T-helper 1 cell treated with Interleukin-12 subunit alpha and Interleukin-12 subunit beta and Interleukin-4 antibody, amounts not matched to agents 30 ng/mL and 1 ng/mL, for 36 hours (primary cell): ENCODE results near the gene SACS. TPM values are rescaled to one million over a fixed set of nuclear protein-coding genes. Genes with fewer than 3 reads are reported as not detected.

Source experiments
- intact Hi-C: fragments of 100-400 bp; cut with micrococcal nuclease; formaldehyde crosslinking; loops from one replicate; pipeline ENCODE4 v1.15.1; 2024
- total RNA-seq: library from RNA; stranded (reverse); gene quantifications from 2 replicates; pipeline ENCODE4 v1.2.3, GENCODE V29; 2022

SACS gene
- total RNA-seq, 1 donor from 2014 or later, result 19.8 TPM

GRCh38 chr13:23372264-23372906 lies 61.1 kb downstream of the SACS start:
- intact Hi-C loops, result loop anchor here (10.0 kb wide), 1 partner anchor 1698 kb away; the partner anchor contains the start of gene FGF9

DNA sequence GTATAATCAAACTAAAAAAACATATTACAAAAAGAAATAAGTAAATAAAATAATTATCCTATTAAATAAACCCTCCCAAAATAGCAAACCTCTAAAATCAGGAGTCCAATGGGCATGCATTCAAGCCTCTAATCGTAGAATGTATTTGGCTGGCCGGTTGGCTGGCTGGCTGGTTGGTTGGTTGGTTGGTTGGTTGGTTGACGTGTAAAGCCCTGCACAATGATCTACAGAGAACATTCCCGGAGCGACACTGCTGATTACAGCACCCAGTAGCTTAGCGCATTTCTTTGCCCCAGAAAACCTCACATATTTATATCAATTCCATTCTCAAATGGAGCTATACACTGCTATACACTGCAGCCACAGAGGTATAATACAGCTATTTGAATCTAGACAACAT lies 65.6 kb downstream of the SACS start:
- intact Hi-C loops, result no loop called here

DNA sequence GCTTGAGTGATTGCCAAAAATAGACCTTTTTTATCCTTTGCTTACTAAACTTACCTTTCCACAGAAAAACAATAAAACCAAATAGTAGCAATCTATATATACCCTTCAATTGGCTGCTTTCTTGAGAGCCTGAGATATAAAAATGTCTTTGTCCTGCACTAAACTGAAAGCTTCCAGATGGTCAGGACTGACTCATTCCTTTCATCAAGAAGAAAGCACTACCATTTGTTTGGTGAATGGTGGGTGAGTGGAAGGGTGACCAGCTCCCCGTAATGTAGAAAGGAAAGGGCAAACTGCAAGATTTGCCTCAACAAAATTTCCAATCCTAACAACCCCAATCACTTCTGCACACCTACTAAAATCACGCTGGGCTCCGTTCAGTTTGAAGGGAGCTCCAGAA lies 67.8 kb downstream of the SACS start:
- intact Hi-C loops, result no loop called here

- intact Hi-C loops, result no loop called here
These were observed 73.6 kb downstream of the SACS start for GRCh38 chr13:23359882-23360281.

DNA sequence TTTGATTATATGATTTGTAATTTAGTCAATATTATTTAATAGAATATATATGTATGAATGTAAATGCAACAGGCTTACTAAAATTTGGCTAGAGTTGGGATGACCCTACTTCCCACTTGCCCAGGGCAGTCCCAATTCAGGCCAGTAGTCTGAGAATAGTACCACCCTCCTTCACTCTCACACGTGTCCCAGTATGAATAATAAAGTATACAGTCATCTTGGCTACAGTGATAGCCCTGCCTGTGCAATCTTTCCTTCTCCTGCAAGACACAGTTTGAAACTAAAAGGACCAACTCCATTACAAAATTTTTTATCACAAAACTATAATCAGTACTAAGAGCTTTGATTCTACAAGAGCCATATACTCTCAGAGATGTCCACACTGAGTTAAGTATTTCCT lies 76.2 kb downstream of the SACS start:
- intact Hi-C loops, result no loop called here

DNA sequence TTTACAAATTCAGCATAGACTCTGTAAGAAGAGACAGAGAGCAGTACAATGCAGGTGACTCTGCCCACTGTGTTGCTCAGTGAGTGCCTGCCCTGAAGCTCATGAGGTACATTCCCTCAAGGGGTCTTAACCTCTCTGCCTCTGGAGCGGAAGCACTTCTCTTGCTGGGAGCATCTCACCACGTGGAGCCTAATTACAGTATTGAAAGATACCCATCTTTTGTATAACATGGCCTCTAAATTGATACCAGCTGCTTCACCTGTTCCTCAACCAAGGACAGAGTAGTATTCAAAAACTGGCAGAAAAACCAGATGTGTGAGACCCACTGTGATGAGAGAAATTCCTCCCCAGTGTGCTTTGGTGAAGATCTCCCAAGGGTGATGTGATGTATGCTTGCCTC lies 77.1 kb downstream of the SACS start:
- intact Hi-C loops, result no loop called here

DNA sequence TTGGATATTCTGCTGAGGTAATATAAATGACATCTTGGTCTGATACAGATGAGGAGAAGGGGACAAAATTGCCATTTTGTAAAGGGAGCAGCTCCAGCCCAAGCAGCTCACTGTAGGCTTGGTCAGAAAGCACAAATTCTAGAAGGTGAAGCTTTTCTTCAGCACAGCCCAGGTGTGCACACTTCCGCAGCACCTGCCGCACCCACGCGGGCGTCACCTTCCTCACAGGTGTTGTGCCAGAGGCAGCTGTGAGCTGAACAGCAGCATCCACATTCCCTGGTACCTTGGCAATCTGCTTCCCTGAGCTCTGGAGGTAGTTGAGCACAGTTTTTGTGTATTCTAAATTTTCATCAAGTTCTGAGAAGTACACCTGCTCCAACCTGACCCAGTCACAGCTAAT lies 79.0 kb downstream of the SACS start:
- intact Hi-C loops, result no loop called here

GRCh38 chr13:23352161-23352560 lies 81.3 kb downstream of the SACS start:
- intact Hi-C loops, result no loop called here

DNA sequence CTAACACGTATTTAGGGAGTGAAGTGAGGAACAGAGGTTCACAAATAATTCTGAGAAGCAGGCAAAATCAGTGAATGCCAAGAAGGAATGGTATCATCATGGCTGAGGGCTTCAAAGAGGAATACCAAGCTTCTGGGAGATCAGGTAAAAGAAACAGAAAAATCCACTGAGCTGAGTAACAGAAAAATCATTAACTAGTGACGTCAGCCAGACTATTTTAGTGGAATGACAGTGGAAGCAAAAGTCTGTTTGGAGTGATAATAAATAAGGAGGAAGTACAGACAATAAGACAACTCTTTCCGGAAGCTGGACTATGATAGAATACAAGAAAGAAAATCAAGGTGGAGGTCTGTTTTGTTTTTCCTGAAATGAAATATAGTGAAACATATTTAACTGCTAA lies 83.5 kb downstream of the SACS start:
- intact Hi-C loops, result no loop called here

- intact Hi-C loops, result no loop called here
These were observed 84.2 kb downstream of the SACS start for GRCh38 chr13:23349161-23349897.

GRCh38 chr13:23348262-23349127 lies 85.0 kb downstream of the SACS start:
- intact Hi-C loops, result no loop called here

GRCh38 chr13:23347601-23348000 lies 85.9 kb downstream of the SACS start:
- intact Hi-C loops, result no loop called here

DNA sequence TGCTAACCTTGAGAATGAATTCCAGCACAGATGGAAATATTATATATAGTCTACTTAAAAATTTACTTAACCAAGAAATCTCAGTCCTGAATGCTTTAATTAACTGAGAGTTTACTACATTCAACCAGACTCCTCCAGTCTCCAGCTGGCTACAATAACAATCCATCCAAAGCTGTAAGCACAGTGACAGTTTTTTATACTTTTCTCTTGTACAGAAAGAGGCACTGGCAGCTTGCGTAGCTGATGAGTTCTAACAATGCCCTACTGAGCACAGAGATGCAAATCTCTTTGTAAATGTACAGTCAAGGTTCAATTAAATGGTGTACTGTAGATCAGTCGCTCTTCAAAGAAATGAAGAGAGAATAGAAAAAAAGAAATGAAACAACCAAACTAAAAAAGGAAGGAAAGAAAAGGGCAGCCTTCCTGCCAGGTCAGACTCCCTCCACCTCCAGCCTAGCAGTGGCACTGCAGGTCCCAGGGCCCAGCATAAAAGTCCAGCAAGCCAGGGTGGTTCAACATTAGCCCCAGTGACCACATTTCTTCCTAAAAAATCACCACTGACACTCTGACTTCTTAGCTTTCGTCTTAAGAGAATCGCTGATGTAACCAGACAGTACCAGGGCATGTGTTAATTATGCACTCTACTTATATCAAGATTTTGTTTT lies 88.4 kb downstream of the SACS start:
- intact Hi-C loops, result no loop called here

GRCh38 chr13:23339225-23339624 lies 94.3 kb downstream of the SACS start:
- intact Hi-C loops, result no loop called here

GRCh38 chr13:23330356-23330755 lies 103.1 kb downstream of the SACS start:
- intact Hi-C loops, result no loop called here

DNA sequence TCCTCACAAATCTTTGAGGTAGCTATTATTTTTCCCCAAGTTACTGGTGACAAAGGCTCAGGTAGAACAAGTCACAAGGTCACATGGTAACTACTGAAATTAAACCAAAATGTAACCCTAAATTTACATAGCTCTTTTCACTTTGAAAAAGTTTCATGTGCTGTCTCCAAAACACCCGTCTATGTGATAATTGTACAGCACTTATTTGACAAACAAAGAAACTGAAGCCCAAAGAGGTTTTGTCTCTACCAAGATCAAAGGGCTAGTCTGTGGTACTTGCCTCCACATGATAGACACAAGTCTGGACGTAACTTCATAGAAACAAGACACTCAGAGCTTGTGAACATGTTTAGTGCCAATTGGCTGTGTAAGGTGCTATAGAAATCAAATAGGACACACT lies 108.3 kb downstream of the SACS start:
- intact Hi-C loops, result loop anchor here (10.0 kb wide), 1 partner anchor 640 kb away; no protein-coding TSS in a partner anchor

DNA sequence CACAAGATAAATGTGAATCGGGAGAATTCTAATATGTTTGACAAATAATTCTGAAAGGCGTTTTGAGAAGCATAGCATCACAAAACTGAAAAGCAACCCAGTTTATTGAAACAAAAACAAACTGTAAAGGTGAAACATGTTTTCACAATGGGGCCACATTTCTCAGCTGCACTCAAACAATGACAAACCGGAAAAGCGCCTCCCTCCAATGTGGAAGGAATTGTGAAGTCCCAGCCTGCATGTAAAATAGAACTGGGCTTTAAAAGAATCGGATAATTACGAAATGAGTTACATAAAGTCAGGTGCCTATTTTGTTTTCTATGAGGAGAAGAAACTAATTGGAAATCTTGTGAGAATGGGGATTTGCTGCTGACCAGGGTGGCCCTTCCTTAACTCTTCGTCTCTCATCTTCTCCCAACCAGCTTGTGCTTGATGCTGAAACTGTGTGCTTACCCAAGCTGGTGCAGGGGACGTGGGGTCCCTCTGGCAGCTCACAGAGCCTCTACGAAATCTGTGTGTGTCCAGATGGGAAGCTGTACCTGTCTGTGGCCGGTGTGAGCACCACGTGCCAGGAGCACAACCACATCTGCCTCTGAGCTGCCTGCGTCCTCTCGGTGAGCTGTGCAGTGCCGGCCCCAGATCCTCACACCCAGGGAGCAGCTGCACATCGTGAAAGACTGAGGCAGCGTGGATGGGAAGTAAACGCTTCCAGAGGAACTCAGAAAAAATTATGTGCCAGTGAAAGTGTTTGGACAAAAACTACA lies 109.4 kb downstream of the SACS start:
- intact Hi-C loops, result loop anchor here (5.0 to 10.0 kb wide), 2 partner anchors 253 to 641 kb away; no protein-coding TSS in a partner anchor

DNA sequence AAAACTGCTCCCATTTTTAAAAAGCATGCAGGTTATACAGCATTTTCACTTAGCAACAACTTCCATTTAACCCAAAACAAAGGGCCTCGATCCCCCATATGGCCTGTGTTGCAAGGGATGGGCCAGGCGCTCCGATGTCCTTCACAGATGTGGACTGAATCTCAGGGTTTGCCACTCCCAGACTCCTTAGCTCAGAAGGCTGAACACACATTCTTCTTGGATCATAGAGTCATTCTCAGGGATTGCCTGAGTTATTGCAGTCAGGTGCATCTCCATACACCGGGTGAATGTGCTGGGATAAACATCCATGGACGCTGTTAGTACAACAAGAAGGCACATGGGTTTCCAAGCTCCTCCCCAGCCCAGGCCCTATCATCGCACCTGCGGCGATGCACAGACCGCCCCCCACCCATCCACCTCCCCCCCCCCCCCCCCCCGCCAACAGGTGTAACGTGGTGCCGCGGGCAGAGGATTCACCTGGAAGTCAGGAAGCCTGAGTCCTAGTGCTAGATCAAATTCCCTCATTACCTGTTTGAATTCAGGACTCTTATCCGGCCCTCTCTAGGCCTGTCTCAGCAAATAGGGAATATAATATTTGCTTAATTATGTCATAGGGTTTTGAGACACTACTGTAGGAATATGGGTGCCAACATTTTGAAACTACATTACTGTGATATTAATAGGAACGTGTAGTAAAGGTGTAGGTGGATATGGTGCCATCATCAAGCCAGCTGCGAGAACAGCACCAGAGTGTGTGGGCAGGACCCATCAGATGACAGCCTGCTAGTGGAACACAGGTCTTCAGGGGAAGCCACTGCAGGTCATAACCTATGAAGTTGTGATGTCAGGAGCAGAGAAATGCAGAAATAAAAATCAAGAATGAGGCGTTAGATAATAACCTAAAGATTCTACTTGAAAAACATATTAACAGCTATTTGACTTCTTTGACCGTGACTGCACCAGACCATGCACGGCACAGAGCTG lies 110.9 kb downstream of the SACS start:
- intact Hi-C loops, result loop anchor here (5.0 to 10.0 kb wide), 2 partner anchors 255 to 642 kb away; no protein-coding TSS in a partner anchor

DNA sequence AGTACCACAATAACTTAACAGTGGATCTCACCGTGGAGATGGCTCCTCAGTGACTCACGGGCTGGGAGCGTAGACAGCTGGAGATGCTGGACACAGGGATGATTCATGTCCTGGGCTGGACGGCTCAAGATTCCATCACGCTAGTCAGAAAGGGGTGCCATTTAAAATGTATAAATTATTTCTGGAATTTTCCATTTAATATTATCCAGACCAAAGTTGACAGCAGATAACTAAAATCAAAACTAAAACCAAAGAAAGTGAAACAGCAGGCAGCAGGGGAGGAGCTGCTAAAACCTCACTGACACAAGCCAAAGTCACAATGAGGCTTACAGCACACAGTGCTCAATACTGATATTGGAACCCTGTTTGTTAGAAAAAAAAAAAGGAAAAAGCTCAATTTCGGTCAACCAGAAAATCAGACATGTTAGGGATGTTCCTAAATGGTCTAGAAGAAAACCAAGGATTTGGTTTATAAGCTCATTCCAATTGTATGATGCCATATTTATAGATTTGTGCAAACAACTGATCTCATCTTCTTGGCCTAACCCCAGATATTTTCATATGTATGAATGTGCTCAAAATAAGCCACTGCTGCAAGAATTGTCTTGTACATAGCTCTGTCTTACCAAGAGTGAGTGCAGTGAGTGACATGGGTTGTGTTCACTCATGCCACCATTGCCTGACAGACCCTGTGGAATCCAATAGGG lies 111.8 kb downstream of the SACS start:
- intact Hi-C loops, result loop anchor here (2.0 to 10.0 kb wide), 3 partner anchors 53 to 643 kb away; no protein-coding TSS in a partner anchor
